ENCODE results near the gene DHX34.

DNA sequence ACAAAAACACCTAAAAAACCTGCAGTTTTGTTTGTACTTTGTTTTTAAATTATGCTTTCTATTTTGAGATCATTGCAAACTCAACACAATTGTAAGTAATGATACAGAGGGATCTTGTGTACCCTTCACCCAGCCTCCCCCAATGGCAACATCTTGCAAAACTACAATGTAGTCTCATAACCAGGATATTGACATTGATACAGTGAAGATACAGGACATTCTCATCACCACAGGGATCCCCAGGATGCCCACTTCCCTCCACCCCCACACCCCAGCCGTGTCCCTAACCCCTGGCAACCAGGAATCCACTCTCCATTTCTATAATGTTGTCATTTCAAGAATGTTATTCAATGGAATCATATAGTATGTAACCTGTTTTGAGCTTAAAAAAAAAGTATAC, 27.5 kb upstream of the DHX34 start:
- TF ChIP-seq, protein P1, sequence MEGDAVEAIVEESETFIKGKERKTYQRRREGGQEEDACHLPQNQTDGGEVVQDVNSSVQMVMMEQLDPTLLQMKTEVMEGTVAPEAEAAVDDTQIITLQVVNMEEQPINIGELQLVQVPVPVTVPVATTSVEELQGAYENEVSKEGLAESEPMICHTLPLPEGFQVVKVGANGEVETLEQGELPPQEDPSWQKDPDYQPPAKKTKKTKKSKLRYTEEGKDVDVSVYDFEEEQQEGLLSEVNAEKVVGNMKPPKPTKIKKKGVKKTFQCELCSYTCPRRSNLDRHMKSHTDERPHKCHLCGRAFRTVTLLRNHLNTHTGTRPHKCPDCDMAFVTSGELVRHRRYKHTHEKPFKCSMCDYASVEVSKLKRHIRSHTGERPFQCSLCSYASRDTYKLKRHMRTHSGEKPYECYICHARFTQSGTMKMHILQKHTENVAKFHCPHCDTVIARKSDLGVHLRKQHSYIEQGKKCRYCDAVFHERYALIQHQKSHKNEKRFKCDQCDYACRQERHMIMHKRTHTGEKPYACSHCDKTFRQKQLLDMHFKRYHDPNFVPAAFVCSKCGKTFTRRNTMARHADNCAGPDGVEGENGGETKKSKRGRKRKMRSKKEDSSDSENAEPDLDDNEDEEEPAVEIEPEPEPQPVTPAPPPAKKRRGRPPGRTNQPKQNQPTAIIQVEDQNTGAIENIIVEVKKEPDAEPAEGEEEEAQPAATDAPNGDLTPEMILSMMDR (IDR thresholded peaks at IDR 0.05): no peak
- no peak for TF ChIP-seq POLR2A (IDR thresholded peaks at IDR 0.05)
- TF ChIP-seq POLR2AphosphoS5 (IDR thresholded peaks at IDR 0.05): no peak
